ENCODE data around the gene DYNC2LI1. TPM values are rescaled to one million over a fixed set of nuclear protein-coding genes. Genes with fewer than 3 reads are reported as not detected.

DYNC2LI1 gene
- total and polyA plus RNA-seq, 8 donors, result 3.5 to 43.1 (median 26.4) TPM

DNA sequence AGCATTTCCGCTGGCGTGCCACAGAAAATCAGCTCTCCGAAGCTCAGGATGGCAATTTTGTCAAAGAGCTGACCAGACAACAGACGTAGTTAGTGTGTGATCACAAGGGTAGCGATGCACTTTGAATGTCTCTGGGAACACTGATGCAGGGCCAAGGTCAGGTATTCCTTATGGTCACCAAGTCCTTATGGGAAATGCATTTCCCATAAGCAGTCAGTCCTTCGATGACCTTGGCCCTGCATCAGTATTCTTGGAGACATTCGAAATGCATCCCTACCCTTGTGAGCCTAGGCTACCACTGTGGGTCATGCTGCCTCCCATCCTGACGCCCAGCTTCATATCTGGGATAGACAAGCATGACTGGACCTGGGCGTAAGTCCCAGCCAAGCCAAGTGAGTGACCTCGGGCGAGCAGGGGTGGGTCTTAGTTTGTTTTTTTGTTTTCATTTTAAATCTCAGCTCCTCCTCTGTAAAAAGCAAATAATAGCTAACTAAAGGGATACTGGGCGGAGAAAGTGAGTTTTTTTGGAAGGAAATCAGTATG, 51.2 kb downstream of the DYNC2LI1 start:
- H3K36me3 ChIP-seq, result no peaks in the 10 kb centered on the region
- no peak overlapping the region for H3K27ac ChIP-seq
- H3K27me3 ChIP-seq, result peaks cover 0 to 9% (median 0%) of the 10 kb centered on the region in 3 donors
- intact Hi-C loops (cut with DNase I; ENCODE audit: low total_unique reads), result no loop called here
- H3K9me3 ChIP-seq, result no peaks in the 10 kb centered on the region
- H3K4me1 ChIP-seq, result no peaks in the 10 kb centered on the region
- TF ChIP-seq POLR2AphosphoS5 (IDR thresholded peaks at IDR 0.05), result no peak
- TF ChIP-seq, protein P1, sequence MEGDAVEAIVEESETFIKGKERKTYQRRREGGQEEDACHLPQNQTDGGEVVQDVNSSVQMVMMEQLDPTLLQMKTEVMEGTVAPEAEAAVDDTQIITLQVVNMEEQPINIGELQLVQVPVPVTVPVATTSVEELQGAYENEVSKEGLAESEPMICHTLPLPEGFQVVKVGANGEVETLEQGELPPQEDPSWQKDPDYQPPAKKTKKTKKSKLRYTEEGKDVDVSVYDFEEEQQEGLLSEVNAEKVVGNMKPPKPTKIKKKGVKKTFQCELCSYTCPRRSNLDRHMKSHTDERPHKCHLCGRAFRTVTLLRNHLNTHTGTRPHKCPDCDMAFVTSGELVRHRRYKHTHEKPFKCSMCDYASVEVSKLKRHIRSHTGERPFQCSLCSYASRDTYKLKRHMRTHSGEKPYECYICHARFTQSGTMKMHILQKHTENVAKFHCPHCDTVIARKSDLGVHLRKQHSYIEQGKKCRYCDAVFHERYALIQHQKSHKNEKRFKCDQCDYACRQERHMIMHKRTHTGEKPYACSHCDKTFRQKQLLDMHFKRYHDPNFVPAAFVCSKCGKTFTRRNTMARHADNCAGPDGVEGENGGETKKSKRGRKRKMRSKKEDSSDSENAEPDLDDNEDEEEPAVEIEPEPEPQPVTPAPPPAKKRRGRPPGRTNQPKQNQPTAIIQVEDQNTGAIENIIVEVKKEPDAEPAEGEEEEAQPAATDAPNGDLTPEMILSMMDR (IDR thresholded peaks at IDR 0.05), result no peak
- TF ChIP-seq POLR2A (IDR thresholded peaks at IDR 0.05), result no peak
- no peak for TF ChIP-seq EP300 (IDR thresholded peaks at IDR 0.05)
- 69 to 78% (median 71%) methylated on average over 12 of the region's 12 CpGs for WGBS, 5 donors
- no peak overlapping the region for H3K4me3 ChIP-seq
- DNase-seq, result no peak

DNA sequence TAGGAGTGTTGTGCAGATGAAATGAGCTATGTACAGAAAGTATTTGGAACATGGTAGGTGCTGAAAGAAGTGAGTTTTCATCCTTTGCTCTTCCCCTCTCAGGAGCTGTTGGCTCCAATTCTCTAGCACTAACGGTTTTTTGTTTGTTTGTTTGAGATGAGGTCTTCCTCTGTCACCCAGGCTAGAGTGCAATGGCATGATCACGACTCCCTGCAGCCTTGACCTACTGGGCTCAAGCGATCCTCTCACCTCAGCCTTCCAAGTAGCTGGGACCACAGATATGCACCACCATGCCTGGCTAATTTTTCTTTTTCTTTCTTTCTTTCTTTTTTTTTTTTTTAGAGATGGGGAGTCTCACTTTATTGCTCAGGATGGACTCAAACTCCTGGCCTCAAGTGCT, 52.0 kb downstream of the DYNC2LI1 start:
- no peaks in the 10 kb centered on the region for H3K4me1 ChIP-seq
- intact Hi-C loops (cut with DNase I; ENCODE audit: low total_unique reads), result no loop called here
- TF ChIP-seq, protein P1 (IDR thresholded peaks at IDR 0.05), result no peak
- TF ChIP-seq POLR2AphosphoS5 (IDR thresholded peaks at IDR 0.05) (no peak), POLR2A (IDR thresholded peaks at IDR 0.05) (no peak), EP300 (IDR thresholded peaks at IDR 0.05) (no peak)
- H3K27me3 ChIP-seq, result peaks cover 0 to 17% (median 4%) of the 10 kb centered on the region in 3 donors
- no peak overlapping the region for H3K4me3 ChIP-seq
- DNase-seq, result no peak
- H3K9me3 ChIP-seq, result no peaks in the 10 kb centered on the region
- H3K36me3 ChIP-seq, result no peaks in the 10 kb centered on the region
- 64 to 76% (median 72%) methylated on average over 3 of the region's 3 CpGs for WGBS, 5 donors
- no peak overlapping the region for H3K27ac ChIP-seq

DNA sequence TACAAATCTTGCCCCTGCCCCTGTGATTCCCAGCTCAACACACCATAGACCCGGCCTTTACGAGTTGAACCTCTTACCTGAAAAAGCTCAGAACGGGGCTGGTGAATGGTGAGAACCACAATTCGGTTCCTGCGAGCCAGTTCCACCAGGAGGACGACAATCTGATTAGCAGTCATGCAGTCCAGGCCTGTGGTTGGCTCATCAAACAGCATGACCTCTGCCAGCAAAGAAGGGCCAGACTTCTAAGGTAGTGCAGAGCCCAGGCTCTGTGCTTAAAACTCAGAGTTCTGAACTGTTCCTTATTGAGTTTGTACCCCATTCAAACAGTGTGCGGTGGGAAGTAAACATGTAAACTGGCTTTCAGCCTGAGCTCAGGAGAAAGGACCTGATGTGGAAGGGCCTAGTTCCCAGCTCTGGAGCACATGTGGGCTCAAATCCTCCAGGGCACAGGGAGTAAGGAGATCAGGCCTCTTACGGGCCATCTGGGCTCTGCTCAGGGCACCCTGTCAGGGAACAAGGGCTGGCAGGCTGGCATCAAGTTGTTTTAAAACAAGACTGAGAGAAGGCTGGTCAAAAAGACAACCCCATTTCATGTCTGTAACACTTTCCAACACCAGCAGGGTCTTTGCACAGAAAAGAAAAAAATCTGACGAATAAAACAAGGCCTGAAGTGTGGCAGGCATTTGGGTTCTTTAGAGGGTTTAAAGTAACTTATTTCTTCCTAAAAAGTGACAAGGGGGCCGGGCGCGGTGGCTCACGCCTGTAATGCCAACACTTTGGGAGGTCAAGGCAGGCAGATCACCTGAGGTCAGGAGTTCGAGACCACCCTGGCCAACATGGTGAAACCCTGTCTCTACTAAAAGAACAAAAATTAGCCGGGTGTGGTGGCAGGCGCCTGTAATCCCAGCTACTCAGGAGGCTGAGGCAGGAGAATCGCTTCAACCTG, 52.7 kb downstream of the DYNC2LI1 start:
- WGBS, 5 donors, result 90 to 96% (median 94%) methylated on average over 17 of the region's 17 CpGs
- intact Hi-C loops (cut with DNase I; ENCODE audit: low total_unique reads), result no loop called here
- no peaks in the 10 kb centered on the region for H3K36me3 ChIP-seq

More for the DNA sequence above, 52.7 kb downstream of the DYNC2LI1 start:
- no peak for DNase-seq
- TF ChIP-seq POLR2AphosphoS5 (IDR thresholded peaks at IDR 0.05), result no peak
- TF ChIP-seq, protein P1 (IDR thresholded peaks at IDR 0.05), result no peak
- no peak for TF ChIP-seq POLR2A (IDR thresholded peaks at IDR 0.05)
- no peak for TF ChIP-seq EP300 (IDR thresholded peaks at IDR 0.05)
- H3K9me3 ChIP-seq, result no peaks in the 10 kb centered on the region
- H3K27ac ChIP-seq, result no peak overlapping the region
- H3K27me3 ChIP-seq, result peaks cover 4 to 25% (median 10%) of the 10 kb centered on the region in 3 donors
- peaks cover 0 to 3% (median 3%) of the 10 kb centered on the region in 4 donors for H3K4me1 ChIP-seq
- H3K4me3 ChIP-seq, result no peak overlapping the region

Data from stomach (tissue), 9 donors.